Liver (tissue), 3 donors: ENCODE measurements around the gene PPP1R13B.

Source experiments
- GABPA ChIP-seq, 2 donors: IDR thresholded peaks in 1 of 2; conservative IDR thresholded peaks in 1 of 2; 2 replicates each; pipeline ENCODE4 v1.6.1; 2016; ENCODE audit warnings: antibody characterized with exemption in 2 of 2, mild to moderate bottlenecking in 1 of 2, moderate library complexity in 1 of 2
- HNF4A ChIP-seq, 2 donors: conservative IDR thresholded peaks; 2 replicates each; pipeline ENCODE4 v1.6.1; 2016; ENCODE audit warnings: antibody characterized with exemption in 2 of 2, mild to moderate bottlenecking in 2 of 2
- RAD21 ChIP-seq, 2 donors: IDR thresholded peaks; 2 replicates each; pipeline ENCODE4 v1.6.1; 2016; ENCODE audit warnings: antibody characterized with exemption in 2 of 2, mild to moderate bottlenecking in 2 of 2
- RXRA ChIP-seq, 2 donors: IDR thresholded peaks; 2 replicates each; pipeline ENCODE4 v1.6.1; 2017 to 2018; ENCODE audit warnings: antibody characterized with exemption in 2 of 2, mild to moderate bottlenecking in 1 of 2
- TAF1 ChIP-seq: conservative IDR thresholded peaks from 2 replicates; pipeline ENCODE4 v1.6.1; 2016; ENCODE audit warnings: antibody characterized with exemption, mild to moderate bottlenecking
- TF ChIP-seq, protein P1 (sequence below): fragments of 150-350 bp; IDR thresholded peaks from 2 replicates; pipeline ENCODE4 v1.5.1; 2017; ENCODE audit warnings: improper control_type of control experiment, low read depth, low read length; ENCODE audit not compliant: missing input control
- TF ChIP-seq, protein P2 (sequence below): IDR thresholded peaks from 2 replicates; pipeline ENCODE4 v1.6.1; 2016; ENCODE audit warnings: antibody characterized with exemption, mild to moderate bottlenecking
- TF ChIP-seq, protein P3 (sequence below): IDR thresholded peaks from 2 replicates; pipeline ENCODE4 v1.6.1; 2016; ENCODE audit warnings: antibody characterized with exemption
- TF ChIP-seq, protein P4 (sequence below): IDR thresholded peaks from 2 replicates; pipeline ENCODE4 v1.6.1; 2016; ENCODE audit warnings: antibody characterized with exemption
- TF ChIP-seq, protein P5 (sequence below): IDR thresholded peaks from 2 replicates; pipeline ENCODE4 v1.6.1; 2016; ENCODE audit warnings: antibody characterized with exemption
- donor health status: healthy.
- donor health status: healthy.

DNA sequence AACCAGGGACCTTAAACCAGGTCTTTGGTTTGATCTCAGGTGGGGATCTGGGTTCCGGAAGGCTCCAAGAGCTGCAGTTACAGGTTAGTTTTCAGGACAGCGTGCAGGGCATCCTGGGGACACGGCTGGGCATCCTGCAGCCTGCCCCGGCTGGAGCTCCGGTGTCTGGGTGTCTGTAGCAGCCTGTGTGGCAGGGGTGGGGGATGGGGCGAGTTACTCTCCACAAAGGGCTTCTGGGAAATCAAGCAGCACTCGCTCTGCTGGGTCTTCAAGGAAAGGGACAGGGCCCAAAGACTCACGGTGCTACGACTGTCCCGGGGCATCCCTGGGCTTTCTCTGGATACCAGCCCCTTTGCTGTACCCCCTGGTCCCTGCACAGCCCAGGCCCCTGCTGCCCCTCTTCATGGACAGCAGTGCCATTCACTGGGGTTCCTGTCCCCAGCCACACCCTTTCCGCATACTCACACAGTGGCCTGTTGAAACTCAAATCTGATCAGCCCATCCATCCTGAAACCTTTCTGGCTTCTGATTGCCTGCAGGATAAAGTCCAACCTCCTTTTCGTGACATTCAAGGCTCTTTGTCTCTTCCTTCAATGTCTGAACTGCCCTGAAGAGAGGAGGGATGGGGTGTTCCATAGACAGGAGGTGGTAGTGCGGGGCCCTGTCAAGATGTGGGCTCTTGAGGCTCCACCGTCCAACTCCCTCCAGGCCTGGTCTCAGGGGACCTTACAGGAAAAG lies 22.2 kb upstream of the PPP1R13B start:
- TF ChIP-seq, protein P1, sequence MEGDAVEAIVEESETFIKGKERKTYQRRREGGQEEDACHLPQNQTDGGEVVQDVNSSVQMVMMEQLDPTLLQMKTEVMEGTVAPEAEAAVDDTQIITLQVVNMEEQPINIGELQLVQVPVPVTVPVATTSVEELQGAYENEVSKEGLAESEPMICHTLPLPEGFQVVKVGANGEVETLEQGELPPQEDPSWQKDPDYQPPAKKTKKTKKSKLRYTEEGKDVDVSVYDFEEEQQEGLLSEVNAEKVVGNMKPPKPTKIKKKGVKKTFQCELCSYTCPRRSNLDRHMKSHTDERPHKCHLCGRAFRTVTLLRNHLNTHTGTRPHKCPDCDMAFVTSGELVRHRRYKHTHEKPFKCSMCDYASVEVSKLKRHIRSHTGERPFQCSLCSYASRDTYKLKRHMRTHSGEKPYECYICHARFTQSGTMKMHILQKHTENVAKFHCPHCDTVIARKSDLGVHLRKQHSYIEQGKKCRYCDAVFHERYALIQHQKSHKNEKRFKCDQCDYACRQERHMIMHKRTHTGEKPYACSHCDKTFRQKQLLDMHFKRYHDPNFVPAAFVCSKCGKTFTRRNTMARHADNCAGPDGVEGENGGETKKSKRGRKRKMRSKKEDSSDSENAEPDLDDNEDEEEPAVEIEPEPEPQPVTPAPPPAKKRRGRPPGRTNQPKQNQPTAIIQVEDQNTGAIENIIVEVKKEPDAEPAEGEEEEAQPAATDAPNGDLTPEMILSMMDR, result no peak
- TF ChIP-seq HNF4A (conservative IDR thresholded peaks at IDR 0.05) (no peak), GABPA (IDR thresholded peaks at IDR 0.05 in 1 of 2, conservative IDR thresholded peaks at IDR 0.05 in 1 of 2) (no peak), TAF1 (no peak), RAD21 (IDR thresholded peaks at IDR 0.05) (no peak), RXRA (IDR thresholded peaks at IDR 0.05) (no peak)
- TF ChIP-seq, protein P2, sequence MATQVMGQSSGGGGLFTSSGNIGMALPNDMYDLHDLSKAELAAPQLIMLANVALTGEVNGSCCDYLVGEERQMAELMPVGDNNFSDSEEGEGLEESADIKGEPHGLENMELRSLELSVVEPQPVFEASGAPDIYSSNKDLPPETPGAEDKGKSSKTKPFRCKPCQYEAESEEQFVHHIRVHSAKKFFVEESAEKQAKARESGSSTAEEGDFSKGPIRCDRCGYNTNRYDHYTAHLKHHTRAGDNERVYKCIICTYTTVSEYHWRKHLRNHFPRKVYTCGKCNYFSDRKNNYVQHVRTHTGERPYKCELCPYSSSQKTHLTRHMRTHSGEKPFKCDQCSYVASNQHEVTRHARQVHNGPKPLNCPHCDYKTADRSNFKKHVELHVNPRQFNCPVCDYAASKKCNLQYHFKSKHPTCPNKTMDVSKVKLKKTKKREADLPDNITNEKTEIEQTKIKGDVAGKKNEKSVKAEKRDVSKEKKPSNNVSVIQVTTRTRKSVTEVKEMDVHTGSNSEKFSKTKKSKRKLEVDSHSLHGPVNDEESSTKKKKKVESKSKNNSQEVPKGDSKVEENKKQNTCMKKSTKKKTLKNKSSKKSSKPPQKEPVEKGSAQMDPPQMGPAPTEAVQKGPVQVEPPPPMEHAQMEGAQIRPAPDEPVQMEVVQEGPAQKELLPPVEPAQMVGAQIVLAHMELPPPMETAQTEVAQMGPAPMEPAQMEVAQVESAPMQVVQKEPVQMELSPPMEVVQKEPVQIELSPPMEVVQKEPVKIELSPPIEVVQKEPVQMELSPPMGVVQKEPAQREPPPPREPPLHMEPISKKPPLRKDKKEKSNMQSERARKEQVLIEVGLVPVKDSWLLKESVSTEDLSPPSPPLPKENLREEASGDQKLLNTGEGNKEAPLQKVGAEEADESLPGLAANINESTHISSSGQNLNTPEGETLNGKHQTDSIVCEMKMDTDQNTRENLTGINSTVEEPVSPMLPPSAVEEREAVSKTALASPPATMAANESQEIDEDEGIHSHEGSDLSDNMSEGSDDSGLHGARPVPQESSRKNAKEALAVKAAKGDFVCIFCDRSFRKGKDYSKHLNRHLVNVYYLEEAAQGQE, result no peak
- TF ChIP-seq, protein P3, sequence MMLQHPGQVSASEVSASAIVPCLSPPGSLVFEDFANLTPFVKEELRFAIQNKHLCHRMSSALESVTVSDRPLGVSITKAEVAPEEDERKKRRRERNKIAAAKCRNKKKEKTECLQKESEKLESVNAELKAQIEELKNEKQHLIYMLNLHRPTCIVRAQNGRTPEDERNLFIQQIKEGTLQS, result no peak
- TF ChIP-seq, protein P4, sequence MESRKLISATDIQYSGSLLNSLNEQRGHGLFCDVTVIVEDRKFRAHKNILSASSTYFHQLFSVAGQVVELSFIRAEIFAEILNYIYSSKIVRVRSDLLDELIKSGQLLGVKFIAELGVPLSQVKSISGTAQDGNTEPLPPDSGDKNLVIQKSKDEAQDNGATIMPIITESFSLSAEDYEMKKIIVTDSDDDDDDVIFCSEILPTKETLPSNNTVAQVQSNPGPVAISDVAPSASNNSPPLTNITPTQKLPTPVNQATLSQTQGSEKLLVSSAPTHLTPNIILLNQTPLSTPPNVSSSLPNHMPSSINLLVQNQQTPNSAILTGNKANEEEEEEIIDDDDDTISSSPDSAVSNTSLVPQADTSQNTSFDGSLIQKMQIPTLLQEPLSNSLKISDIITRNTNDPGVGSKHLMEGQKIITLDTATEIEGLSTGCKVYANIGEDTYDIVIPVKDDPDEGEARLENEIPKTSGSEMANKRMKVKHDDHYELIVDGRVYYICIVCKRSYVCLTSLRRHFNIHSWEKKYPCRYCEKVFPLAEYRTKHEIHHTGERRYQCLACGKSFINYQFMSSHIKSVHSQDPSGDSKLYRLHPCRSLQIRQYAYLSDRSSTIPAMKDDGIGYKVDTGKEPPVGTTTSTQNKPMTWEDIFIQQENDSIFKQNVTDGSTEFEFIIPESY, result no peak
- TF ChIP-seq, protein P5, sequence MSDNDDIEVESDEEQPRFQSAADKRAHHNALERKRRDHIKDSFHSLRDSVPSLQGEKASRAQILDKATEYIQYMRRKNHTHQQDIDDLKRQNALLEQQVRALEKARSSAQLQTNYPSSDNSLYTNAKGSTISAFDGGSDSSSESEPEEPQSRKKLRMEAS, result no peak
